Measurements from ENCODE around the gene CEP135.

DNA sequence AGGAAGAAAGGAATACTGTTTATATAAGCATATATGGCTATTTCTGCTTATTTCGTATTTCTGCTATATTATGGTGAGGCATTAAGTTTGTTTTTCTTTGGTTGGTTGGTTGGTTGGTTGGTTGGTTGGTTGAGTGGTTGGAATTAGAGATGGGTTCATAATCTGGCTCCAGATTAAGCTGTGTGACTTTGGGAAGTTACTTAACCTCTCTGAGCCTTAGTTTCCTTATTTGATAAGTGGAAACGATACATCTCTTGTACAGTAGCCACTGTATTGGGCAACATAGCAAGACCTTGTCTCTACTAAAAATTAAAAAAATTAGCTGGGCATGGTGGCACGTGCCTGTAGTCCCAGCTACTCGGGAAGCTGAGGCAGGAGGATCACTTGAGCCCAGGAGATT is 46.1 kb upstream of the CEP135 start:
- TF ChIP-seq CTCF (conservative IDR thresholded peaks at IDR 0.05; ENCODE audit: low read depth, low read length): no peak
- no peak for TF ChIP-seq EZH2 (IDR thresholded peaks at IDR 0.05; ENCODE audit: borderline replicate concordance, low read depth, low read length, poor library complexity, severe bottlenecking)
